Jurkat, Clone E6-1 (cell line): ENCODE results near the gene RMC1. TPM values are rescaled to one million over a fixed set of nuclear protein-coding genes. Genes with fewer than 3 reads are reported as not detected.
"Not testable (repeated sequence)": the region's sequence is repeated elsewhere in the genome, so short reads cannot be mapped to it uniquely, and the experiment has no call there.

ENCODE experiments used
- DNase-seq: peaks from one replicate; pipeline ENCODE4 v3.0.0-alpha.2; 2011; ENCODE audit warnings: low read depth, low spot score
- H3K4me3 ChIP-seq: 2 replicates; pipeline ENCODE4 v1.5.1; 2011; ENCODE audit warnings: mild to moderate bottlenecking, low read length, control low read depth, moderate library complexity
- polyA plus RNA-seq: library from polyadenylated mRNA; unstranded; fragments of >200 nt; gene quantifications from one replicate; pipeline ENCODE4 v1.2.1, GENCODE V29; 2012; ENCODE audit warnings: missing spikeins; ENCODE audit not compliant: insufficient read length, insufficient read depth

Gene RMC1
- polyA plus RNA-seq = 48.9 TPM

DNA sequence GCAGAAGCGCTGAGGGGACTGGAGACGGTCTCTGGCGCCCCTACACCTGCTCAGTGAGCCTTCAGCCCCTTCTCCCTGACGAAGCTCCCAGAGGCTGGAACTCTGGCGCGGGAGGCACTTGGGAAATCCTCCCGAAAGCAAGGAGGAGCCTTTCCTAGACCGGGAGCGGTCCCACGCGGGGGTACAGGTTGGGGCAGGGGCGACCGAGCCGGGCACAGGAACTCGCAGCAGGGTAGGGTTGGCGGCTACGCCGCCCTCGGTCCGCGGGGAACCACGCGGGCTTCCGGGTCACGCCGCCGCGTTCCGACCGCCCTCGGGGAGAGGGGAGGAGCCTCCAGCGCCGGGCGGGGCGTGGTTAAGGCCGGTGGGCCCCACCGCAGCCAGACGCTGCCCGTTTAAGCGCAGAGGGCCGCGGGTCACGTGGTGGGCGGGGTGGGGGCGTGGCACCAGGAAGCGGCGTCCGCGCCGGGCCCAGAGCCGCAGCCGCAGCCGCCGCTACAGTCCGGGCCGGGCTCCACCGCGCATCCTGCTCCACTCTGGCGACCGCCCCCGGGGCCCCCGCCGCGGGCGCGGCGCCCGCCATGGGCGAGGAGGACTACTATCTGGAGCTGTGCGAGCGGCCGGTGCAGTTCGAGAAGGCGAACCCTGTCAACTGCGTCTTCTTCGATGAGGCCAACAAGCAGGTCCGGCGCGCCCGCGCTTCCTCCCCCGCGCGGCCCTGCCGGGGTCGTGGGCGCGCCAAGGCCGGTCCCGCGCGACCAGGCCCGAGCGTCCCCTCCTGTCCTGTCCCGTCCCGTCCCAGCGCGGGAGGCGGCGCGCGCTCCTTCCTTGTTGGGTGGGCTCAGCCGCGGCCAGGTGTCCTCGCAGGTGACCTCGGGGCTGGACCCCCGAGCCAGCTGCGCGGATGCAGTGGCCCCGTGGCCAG, at the start of gene RMC1:
TSS of gene RMC1 (plus strand) at position 474 of the 925 bp plus-strand sequence. CDS start at position 582, 108 bp downstream.
- H3K4me3 ChIP-seq = peak within 1 kb of the TSS; percentile 78

DNA sequence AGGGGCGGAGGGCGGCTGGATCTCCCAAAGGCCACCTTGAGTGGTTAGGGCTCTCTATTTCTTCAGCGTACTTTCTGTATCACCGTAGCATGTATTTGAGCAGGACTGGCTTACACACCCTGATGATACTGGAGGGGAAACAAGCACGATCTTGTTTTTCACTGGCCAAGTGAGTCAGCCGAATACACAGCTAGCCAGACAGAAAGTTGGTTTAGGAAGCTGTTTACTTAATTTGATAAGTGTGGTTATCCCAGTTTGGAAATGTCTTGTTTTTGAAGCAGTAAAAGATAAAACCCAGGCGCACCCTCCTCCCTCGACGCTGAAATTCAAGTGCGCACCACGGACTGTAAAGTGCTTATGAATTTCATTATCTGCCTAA, 49.6 kb upstream of the RMC1 start:
- H3K4me3 ChIP-seq = peak overlapping the region; percentile 94
- no peak for DNase-seq

More for the DNA sequence above, at the start of gene RMC1:
- peak; percentile 84 for DNase-seq

DNA sequence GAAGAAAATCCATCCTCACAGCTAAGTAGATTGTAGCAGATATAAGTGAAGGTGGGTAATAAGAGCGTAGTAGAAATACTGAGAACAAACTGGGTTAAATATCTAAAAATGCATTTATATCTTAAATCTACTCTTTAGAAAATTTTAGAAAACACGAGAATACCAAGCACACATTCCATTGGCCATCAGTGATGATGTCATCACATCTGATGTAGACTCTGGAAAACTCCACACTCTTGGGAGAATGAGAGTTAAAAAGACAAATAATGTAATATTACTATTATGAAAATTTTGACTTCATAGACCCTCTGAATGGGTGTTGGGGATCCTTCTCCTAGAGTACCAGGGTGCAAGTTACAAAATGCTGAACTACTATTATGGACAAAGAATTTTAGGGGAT, 46.5 kb upstream of the RMC1 start:
- no peak overlapping the region for H3K4me3 ChIP-seq
- no peak for DNase-seq

- DNase-seq = no peak
These were observed 44.3 kb upstream of the RMC1 start for GRCh38 chr18:23458830-23459529.

DNA sequence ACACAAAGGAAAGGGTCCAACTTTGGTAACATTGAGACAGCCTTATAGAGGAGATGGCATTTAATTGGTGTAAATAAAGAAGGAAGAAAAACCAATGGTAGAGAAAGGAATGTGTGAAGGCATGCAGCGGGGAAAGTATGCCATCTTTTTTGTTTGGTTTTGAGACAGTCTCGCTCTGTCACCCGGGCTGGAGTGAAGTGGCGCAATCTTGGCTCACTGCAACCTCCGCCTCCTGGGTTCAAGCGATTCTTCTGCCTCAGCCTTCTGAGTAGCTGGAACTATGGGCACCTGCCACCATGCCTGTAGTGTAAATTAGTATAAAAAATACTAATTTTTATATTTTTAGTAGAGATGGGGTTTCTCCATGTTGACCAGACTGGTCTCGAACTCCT, 43.8 kb upstream of the RMC1 start:
- DNase-seq = no peak
- H3K4me3 ChIP-seq = no peak overlapping the region

More at GRCh38 chr18:23458830-23459529, 44.3 kb upstream of the RMC1 start:
- H3K4me3 ChIP-seq = no peak overlapping the region

DNA sequence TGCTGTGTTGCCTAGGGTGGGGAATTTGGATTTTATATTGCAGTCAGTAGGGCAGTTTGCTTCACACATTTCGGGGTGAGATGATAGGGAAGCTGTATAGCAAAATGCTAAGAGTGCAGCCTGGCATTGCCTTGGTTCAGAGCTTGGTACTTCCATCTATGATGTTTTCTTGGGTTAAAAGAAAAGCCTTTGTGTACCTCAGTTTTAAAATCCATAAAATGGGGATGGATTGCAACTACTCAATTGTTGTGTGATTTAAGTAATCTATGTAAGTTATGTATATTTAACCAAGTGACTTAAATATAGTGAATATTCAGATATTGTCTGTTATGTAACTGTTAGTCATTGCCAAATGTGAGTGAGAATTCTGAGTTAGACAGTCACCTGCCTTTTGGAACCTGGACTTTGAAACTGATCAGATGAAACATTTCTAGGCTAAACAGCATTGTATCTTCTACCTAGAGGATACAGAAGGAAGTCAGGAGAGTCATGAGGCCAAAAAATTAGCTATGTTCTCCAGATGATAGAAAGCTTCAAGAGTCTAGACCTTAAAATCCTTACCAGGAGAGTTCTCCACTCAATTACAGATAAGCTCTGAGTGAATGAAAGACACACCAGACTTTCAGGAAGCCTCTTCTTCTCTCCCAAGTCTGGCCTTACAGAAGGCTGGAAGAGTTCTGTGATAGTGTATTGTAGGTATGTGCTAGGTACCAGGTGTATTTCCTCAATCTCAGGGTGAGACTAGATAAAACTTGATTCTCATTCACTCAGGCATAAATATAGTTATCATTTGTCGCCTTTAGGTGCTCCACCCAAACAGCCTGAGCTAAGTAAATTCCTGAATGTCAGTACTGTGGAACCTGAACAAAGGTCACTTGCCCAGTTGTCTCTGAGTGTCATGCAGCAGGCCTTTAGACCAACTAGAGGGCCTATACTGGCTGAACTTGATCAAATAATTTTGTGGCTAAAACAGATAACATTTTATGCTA, 42.7 kb upstream of the RMC1 start:
- no peak overlapping the region for H3K4me3 ChIP-seq
- no peak for DNase-seq

DNA sequence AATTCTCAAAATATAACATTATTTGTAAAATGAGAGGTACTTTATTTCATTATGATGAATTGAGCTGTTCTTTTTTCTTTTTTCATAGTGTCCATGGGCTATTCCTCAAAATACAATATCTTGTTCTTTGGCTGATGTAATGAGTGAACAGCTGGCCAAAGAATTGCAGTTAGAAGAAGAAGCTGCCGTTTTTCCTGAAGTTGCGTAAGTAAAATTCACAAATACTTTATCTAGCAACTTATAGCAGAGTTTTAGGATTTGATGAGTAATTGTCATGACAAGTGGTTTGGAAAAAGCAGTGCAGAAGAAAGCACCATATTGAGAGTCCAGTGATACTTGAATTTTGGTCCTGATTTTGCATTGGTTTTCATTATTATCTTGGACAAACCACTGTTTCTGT, 40.4 kb upstream of the RMC1 start:
- DNase-seq = no peak
- no peak overlapping the region for H3K4me3 ChIP-seq

GRCh38 chr18:23468753-23469459, 34.4 kb upstream of the RMC1 start:
- H3K4me3 ChIP-seq = no peak overlapping the region
- no peak for DNase-seq

- no peak overlapping the region for H3K4me3 ChIP-seq
- DNase-seq = no peak
These were observed 32.5 kb upstream of the RMC1 start for GRCh38 chr18:23470620-23471387.

GRCh38 chr18:23471486-23471885, 31.8 kb upstream of the RMC1 start:
- no peak overlapping the region for H3K4me3 ChIP-seq
- no peak for DNase-seq

DNA sequence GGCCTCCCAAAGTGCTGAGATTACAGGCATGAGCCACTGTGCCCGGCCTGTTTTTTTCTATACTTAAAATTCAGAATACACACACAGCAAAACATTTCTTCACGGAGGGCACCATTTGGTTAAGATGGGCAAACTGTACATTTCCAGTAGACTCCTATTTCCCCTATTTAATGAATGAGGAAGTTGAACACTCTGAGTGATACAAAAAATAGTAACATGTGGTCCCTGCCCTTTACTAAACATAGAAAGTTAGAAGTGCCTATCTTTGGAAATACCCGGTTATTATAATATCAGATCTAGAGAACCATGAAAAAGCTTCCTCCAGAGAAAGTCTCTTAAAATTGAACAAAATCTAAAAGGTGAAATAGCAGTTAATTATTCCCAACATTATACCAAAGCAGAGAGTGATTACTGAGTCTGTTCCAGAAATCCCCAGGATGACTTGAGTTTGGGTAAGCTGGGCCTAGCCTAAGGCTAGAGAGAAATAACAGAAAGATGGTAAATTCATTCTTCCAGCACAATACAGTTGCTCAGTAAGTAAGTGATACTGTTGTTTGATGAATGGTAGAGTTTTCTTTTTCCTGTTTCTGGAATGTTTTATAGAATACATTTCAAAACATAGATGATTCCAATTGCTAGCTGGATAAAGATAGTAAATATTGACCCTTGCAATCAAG, 23.3 kb upstream of the RMC1 start:
- H3K4me3 ChIP-seq = no peak overlapping the region
- DNase-seq = no peak

DNA sequence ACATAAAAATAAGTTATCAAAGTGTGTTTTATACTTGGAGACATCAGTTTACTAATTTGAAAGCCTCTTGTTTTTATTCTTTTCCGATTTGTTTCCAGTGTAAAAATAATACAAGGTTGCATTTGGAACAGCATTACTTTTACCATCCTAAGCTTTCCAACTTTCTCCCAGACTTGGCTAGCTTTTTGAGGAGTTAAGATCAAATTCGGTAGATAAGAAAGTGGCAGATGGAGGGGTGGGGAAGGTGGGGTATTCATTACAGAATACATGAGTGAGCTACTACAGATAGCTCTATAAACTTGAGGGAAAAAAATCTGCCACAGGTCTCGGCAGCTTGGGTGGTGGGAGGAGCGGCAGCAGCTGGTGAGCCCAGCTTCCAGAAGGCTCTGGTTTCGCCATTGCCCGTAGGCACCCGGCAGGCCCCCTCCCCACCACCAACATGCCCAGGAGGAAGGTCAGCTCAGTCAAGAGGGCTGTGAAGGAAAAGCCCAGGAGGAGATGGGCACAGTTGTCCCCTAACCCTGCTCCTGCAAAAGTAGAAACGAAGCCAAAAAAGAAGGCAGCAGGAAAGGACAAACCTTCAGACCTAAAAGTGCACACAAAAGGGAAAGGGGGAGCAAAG, 18.6 kb upstream of the RMC1 start:
- no peak overlapping the region for H3K4me3 ChIP-seq
- no peak for DNase-seq

DNA sequence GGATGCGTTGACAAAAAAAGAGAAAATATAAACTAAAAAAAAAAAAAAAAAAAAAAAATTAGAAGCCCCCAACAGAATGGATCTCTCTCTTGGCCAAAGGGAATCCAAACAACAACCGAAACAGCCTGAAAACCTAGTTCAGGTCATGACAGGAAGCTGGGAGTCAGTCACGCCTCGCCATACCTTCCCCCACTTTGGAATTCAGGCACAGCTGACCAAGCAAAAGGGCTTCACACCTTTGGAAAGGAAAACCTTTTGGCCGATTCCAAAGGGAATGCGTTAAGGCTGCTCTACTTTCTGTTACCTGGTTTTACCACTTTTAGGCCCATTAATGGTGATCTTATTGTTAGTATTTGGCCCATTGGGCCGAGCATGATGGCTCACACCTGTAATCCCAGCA, 17.9 kb upstream of the RMC1 start:
- no peak for DNase-seq
- no peak overlapping the region for H3K4me3 ChIP-seq

GRCh38 chr18:23487738-23488570, 15.4 kb upstream of the RMC1 start:
- DNase-seq = no peak
- H3K4me3 ChIP-seq = no peak overlapping the region

DNA sequence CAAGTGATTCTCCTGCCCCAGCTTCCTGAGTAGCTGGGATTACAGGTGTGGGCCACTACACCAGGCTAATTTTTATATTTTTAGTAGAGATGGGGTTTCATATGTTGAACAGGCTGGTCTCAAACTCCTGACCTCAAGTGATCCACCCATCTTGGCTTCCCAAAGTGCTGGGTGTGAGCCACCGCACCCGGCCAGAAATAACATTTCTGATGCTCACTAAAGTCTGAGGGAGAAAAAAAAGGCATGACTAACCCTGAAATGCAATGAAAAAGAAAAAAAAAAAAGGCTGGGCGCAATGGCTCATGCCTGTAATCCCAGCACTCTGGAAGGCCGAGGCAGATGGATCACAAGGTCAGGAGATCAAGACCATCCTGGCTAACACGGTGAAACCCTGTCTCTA, 13.7 kb upstream of the RMC1 start:
- not testable (repeated sequence) for DNase-seq

GRCh38 chr18:23493654-23494053, 9.7 kb upstream of the RMC1 start:
- no peak overlapping the region for H3K4me3 ChIP-seq
- DNase-seq = no peak

More for the DNA sequence above, 13.7 kb upstream of the RMC1 start:
- H3K4me3 ChIP-seq = not testable (repeated sequence)
